ENCODE results near the gene CLTCL1.

The CLTCL1 gene

GRCh38 chr22:19131685-19132015 lies 159.9 kb downstream of the CLTCL1 start:
- DNase-seq (ENCODE audit: low read depth in 3 of 3), result no peak

DNA sequence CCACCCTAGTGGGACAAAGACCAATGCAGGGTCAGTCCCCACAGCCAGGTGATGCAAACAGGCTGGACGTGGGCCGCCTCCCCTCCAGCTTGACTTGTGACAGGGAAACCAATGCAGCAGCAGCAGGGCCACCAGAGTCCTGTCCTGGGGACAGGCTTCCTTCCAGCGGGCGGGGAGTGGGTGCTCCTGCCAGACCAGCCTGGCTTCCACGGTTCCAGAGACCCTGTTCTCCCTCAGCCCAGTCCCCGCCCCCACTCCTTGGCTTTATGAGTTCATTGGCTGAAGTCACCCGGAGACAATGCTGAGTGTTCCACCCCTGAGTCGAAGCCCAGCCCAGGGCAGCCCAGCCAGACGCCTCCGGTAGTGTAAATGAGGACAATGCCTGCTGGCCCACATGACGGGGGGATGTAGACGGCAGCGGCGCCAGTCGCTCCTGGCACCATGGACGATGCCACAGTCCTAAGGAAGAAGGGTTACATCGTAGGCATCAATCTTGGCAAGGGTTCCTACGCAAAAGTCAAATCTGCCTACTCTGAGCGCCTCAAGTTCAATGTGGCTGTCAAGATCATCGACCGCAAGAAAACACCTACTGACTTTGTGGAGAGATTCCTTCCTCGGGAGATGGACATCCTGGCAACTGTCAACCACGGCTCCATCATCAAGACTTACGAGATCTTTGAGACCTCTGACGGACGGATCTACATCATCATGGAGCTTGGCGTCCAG lies 160.4 kb downstream of the CLTCL1 start, which contains the start of gene TSSK2:
Gene TSSK2, plus strand, starts transcription at position 350 of the 726 bp plus-strand sequence. Its CDS starts 92 bp downstream, at position 442.
- DNase-seq (ENCODE audit: low read depth in 3 of 3), result no peak

- no peak for DNase-seq (ENCODE audit: low read depth in 3 of 3)
Observed at GRCh38 chr22:19129871-19130270, 161.6 kb downstream of the CLTCL1 start.
